ENCODE results near the gene ZGRF1. TPM values are rescaled to one million over a fixed set of nuclear protein-coding genes. Genes with fewer than 3 reads are reported as not detected.
A peak's percentile ranks its signal among the peaks of the same experiment; 100 is the strongest.
"Not testable (repeated sequence)": the region's sequence is repeated elsewhere in the genome, so short reads cannot be mapped to it uniquely, and the experiment has no call there.

ZGRF1 gene
- polyA plus RNA-seq: 1.9 TPM

GRCh38 chr4:112636688-112637551 lies at the start of gene ZGRF1, which contains the start of gene LARP7:
Gene ZGRF1 (minus strand): TSS chr4:112636909. CDS start chr4:112633176, 3,733 bp downstream.
Gene LARP7 (plus strand): TSS chr4:112637143. CDS start chr4:112644670, 7,527 bp downstream.
- H3K4me3 Mint-ChIP-seq: peak within 1 kb of the TSS in 1 of 4 donors; percentile 8
- H3K36me3 Mint-ChIP-seq: no peaks in the 10 kb centered on the region
- H3K4me1 Mint-ChIP-seq: peaks cover 10 to 25% (median 20%) of the 10 kb centered on the region in 3 donors
- H3K27me3 Mint-ChIP-seq: no peaks in the 10 kb centered on the region
- H3K9me3 Mint-ChIP-seq: no peaks in the 10 kb centered on the region
- no peak within 1 kb of the TSS for H3K27ac Mint-ChIP-seq

GRCh38 chr4:112680996-112681395 lies 44.3 kb upstream of the ZGRF1 start:
- Mint-ChIP-seq H3K4me3 (peak overlapping the region in 1 of 4 donors; percentile 81), H3K27me3 (no peaks in the 10 kb centered on the region), H3K27ac (no peak overlapping the region), H3K36me3 (no peaks in the 10 kb centered on the region), H3K9me3 (no peaks in the 10 kb centered on the region), H3K4me1 (no peaks in the 10 kb centered on the region)

DNA sequence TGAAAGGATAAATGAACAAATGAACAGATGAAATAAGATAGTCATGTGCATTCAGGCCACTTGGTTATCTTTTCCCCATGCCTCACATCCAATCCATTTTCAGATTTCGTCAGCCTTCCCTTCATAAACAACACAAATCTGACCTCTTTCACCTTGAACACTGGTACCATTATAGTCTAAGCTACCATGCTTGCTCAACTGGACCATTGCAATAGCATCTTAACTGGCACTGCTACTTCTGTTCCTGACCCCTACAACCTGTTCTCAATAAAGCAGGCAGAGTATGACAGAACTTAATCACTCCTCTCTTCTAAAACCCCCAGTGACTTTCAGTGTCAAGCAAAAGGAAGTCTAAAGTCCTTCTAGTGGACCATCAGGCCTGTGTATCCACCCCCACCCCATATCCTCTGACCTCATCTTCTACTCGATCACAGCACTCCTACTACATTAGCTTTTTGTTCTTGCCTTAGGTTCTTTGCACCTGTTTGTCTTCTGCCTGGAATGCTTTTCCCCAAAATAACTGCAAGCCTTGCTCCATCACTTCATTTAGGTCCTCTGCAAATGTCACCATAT lies 40.9 kb upstream of the ZGRF1 start:
- Mint-ChIP-seq H3K4me3 (no peak overlapping the region), H3K36me3 (no peaks in the 10 kb centered on the region), H3K9me3 (no peaks in the 10 kb centered on the region), H3K4me1 (no peaks in the 10 kb centered on the region), H3K27ac (no peak overlapping the region), H3K27me3 (no peaks in the 10 kb centered on the region)

GRCh38 chr4:112674376-112674775 lies 37.7 kb upstream of the ZGRF1 start:
- Mint-ChIP-seq H3K4me1 (no peaks in the 10 kb centered on the region), H3K27me3 (no peaks in the 10 kb centered on the region), H3K4me3 (no peak overlapping the region), H3K36me3 (no peaks in the 10 kb centered on the region), H3K9me3 (no peaks in the 10 kb centered on the region), H3K27ac (no peak overlapping the region)

DNA sequence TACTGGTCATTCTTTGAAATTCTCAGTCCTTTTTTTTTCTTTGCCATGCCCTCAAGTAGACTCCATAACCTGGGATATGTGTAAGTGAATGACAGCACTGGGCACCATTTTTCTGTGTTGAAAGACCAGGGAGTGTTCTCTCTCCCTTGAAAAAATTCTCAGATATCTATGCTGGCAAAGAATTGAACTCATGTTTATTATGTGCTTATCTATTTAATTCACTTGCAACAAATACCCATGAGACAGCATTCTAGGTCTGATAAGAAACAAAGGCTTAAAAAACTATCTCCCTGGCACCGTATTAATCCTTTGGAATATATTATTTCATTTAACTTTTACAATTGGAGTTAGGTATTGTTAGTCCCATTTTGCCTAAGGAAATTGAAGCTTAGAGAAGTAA lies 37.0 kb upstream of the ZGRF1 start:
- Mint-ChIP-seq H3K4me1 (no peaks in the 10 kb centered on the region), H3K9me3 (no peaks in the 10 kb centered on the region), H3K4me3 (no peak overlapping the region), H3K27me3 (no peaks in the 10 kb centered on the region), H3K27ac (no peak overlapping the region), H3K36me3 (no peaks in the 10 kb centered on the region)

- Mint-ChIP-seq H3K36me3 (no peaks in the 10 kb centered on the region), H3K27ac (no peak overlapping the region), H3K4me1 (no peaks in the 10 kb centered on the region), H3K27me3 (no peaks in the 10 kb centered on the region), H3K9me3 (no peaks in the 10 kb centered on the region), H3K4me3 (no peak overlapping the region)
Observed at GRCh38 chr4:112673076-112673475, 36.4 kb upstream of the ZGRF1 start.

- H3K36me3 Mint-ChIP-seq: peaks cover 6% of the 10 kb centered on the region
- H3K9me3 Mint-ChIP-seq: no peaks in the 10 kb centered on the region
- H3K4me3 Mint-ChIP-seq: no peak overlapping the region
- no peaks in the 10 kb centered on the region for H3K27me3 Mint-ChIP-seq
- peaks cover 0 to 1% (median 0%) of the 10 kb centered on the region in 3 donors for H3K4me1 Mint-ChIP-seq
- H3K27ac Mint-ChIP-seq: no peak overlapping the region
Observed at GRCh38 chr4:112668131-112668530, 31.4 kb upstream of the ZGRF1 start.

DNA sequence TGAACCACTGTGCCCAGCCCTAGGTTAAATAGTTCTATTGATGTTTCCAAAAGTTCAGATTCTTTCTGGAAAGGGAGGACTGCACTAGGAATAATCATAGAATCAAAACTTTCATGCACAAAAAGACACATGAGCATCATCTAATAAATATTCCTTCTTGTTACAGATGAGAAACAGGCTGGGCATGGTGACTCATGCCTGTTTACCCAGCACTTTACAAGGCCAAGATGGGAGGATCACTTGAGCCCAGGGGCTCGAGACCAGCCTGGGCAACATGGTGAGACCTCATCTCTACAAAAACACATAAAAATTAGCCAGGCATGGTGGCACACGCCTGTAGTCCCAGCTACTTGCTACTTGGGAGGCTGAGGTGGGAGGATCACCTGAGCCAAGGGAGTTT lies 27.9 kb upstream of the ZGRF1 start:
- Mint-ChIP-seq H3K36me3 (peaks cover 6% of the 10 kb centered on the region), H3K27ac (no peak overlapping the region), H3K4me1 (peaks cover 0 to 1% (median 0%) of the 10 kb centered on the region in 3 donors), H3K4me3 (no peak overlapping the region), H3K9me3 (no peaks in the 10 kb centered on the region), H3K27me3 (no peaks in the 10 kb centered on the region)

GRCh38 chr4:112656115-112656514 lies 19.4 kb upstream of the ZGRF1 start:
- H3K9me3 Mint-ChIP-seq, H3K36me3 Mint-ChIP-seq: not testable (repeated sequence)

DNA sequence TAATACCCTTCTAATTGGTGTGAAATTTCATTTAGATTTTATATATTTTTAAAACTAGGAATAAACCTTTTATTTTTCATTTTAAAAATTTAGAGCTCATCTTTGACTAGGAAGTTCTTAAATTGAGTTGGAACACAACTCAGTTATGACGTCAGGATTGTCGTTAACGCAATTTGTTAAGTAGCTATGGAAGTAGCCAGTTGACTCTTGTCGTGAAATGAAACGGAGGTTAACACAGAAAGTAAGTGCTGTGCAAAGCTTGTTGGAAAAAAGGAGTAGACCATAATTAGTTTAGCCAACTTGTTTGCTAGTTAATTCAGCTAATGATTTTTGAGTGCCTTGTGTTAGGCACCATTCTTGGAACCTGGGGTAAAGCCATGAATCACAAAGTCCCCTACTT lies 18.6 kb upstream of the ZGRF1 start:
- Mint-ChIP-seq H3K27me3 (no peaks in the 10 kb centered on the region), H3K4me1 (no peaks in the 10 kb centered on the region), H3K27ac (no peak overlapping the region), H3K36me3 (peaks cover 5% of the 10 kb centered on the region), H3K4me3 (no peak overlapping the region), H3K9me3 (no peaks in the 10 kb centered on the region)

More at GRCh38 chr4:112656115-112656514, 19.4 kb upstream of the ZGRF1 start:
- H3K27me3 Mint-ChIP-seq, H3K27ac Mint-ChIP-seq, H3K4me3 Mint-ChIP-seq, H3K4me1 Mint-ChIP-seq: not testable (repeated sequence)

GRCh38 chr4:112652216-112652615 lies 15.5 kb upstream of the ZGRF1 start:
- Mint-ChIP-seq H3K4me1 (no peaks in the 10 kb centered on the region), H3K27me3 (no peaks in the 10 kb centered on the region), H3K27ac (no peak overlapping the region), H3K4me3 (no peak overlapping the region), H3K36me3 (peaks cover 1% of the 10 kb centered on the region), H3K9me3 (no peaks in the 10 kb centered on the region)

- Mint-ChIP-seq H3K4me3 (no peak overlapping the region), H3K4me1 (no peaks in the 10 kb centered on the region), H3K36me3 (peaks cover 4% of the 10 kb centered on the region), H3K27ac (no peak overlapping the region), H3K27me3 (no peaks in the 10 kb centered on the region), H3K9me3 (no peaks in the 10 kb centered on the region)
Observed at GRCh38 chr4:112651641-112652040, 14.9 kb upstream of the ZGRF1 start.

DNA sequence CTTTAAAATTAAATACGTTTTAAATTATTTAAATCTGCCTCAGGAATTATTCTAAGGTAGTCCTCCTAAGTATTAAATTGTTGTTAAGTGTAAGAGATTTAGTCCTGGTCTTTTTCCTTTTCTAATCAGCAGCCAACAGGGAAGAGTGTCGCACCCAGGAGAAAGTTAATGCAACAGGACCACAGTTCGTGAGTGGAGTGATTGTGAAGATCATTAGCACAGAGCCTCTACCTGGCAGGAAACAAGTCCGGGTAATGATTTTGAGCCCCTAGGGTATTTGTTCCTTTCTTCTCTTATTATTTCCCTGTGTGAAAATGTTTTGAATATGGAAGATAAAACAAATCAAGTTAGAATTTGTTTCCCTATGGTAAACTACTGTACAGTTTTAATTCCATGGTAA lies 13.6 kb upstream of the ZGRF1 start:
- H3K4me1 Mint-ChIP-seq: no peaks in the 10 kb centered on the region
- no peaks in the 10 kb centered on the region for H3K27me3 Mint-ChIP-seq
- H3K9me3 Mint-ChIP-seq: no peaks in the 10 kb centered on the region
- no peak overlapping the region for H3K27ac Mint-ChIP-seq
- H3K36me3 Mint-ChIP-seq: peaks cover 4% of the 10 kb centered on the region
- H3K4me3 Mint-ChIP-seq: no peak overlapping the region

GRCh38 chr4:112649055-112649408 lies 12.3 kb upstream of the ZGRF1 start:
- Mint-ChIP-seq H3K27me3 (no peaks in the 10 kb centered on the region), H3K27ac (no peak overlapping the region), H3K9me3 (no peaks in the 10 kb centered on the region), H3K36me3 (peaks cover 4% of the 10 kb centered on the region), H3K4me1 (peaks cover 0 to 2% (median 0%) of the 10 kb centered on the region in 3 donors), H3K4me3 (no peak overlapping the region)

DNA sequence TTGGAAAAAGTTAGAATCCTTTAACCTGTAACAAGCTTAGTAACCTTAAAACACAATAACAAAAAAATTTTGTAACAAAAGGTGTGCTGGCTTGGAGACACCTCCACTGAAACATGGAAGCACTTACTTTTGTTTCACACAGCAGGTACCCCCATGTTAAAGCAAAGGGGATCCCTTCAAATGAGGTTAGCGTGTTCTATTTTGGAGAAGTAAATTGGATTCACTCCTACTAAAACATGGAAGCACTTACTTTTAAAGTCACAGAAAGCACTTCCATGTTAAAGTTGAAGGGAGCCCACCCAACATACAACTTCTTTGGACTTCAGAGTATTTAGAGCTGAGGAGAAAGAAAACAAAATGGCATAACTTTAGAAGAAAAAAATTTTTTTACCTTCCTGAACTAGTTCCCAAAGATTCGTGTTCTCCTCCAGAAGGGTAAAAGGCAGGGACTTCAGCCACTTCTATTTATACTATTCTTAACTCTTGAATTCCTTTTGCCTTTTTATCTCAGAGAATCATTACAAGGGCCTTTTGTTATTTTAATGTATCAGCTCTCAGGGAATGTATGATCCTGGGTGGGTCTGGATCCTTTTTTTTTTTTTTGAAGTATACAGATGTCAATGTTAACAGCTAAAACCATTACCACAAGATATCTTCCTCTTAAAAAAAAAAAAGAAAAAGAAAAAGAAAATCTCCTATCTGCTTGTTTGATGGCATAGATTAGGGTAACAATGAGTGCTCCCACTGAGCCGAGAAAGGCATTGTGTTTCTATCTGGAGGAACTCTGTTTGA lies 11.8 kb upstream of the ZGRF1 start:
- H3K36me3 Mint-ChIP-seq: peaks cover 4% of the 10 kb centered on the region
- H3K4me1 Mint-ChIP-seq: peaks cover 1 to 5% (median 2%) of the 10 kb centered on the region in 3 donors
- no peak overlapping the region for H3K4me3 Mint-ChIP-seq
- no peaks in the 10 kb centered on the region for H3K27me3 Mint-ChIP-seq
- H3K9me3 Mint-ChIP-seq: no peaks in the 10 kb centered on the region
- H3K27ac Mint-ChIP-seq: no peak overlapping the region

Measured in IgD-negative memory B cell (primary cell).